ENCODE data around the gene ADGRG3.

Gene ADGRG3

GRCh38 chr16:57730771-57731730 lies 62.9 kb downstream of the ADGRG3 start:
- in situ Hi-C loops (cut with MboI; ENCODE audit: low sequenced_read_pairs) = no loop called here

GRCh38 chr16:57732037-57732436 lies 63.9 kb downstream of the ADGRG3 start:
- in situ Hi-C loops (cut with MboI; ENCODE audit: low sequenced_read_pairs) = no loop called here

- in situ Hi-C loops (cut with MboI; ENCODE audit: low sequenced_read_pairs) = no loop called here
Measured at GRCh38 chr16:57732714-57733113, 64.6 kb downstream of the ADGRG3 start.

- in situ Hi-C loops (cut with MboI; ENCODE audit: low sequenced_read_pairs) = no loop called here
Measured at GRCh38 chr16:57734308-57734924, 66.3 kb downstream of the ADGRG3 start.

- in situ Hi-C loops (cut with MboI; ENCODE audit: low sequenced_read_pairs) = no loop called here
Measured at GRCh38 chr16:57734925-57735754, 67.0 kb downstream of the ADGRG3 start.

- in situ Hi-C loops (cut with MboI; ENCODE audit: low sequenced_read_pairs) = no loop called here
Measured at GRCh38 chr16:57735755-57736418, 67.8 kb downstream of the ADGRG3 start, which contains the start of gene KATNB1. KATNB1 (plus strand) TSS chr16:57735770; CDS start chr16:57737244, 1,474 bp downstream.

- in situ Hi-C loops (cut with MboI; ENCODE audit: low sequenced_read_pairs) = no loop called here
Measured at GRCh38 chr16:57736419-57737351, 68.6 kb downstream of the ADGRG3 start.

GRCh38 chr16:57738844-57739243 lies 70.7 kb downstream of the ADGRG3 start:
- in situ Hi-C loops (cut with MboI; ENCODE audit: low sequenced_read_pairs) = no loop called here

Measured in HL-60/S4 (cell line).